Renal cortical epithelial cell (primary cell): Measurements from ENCODE around the gene PHF1. TPM values are rescaled to one million over a fixed set of nuclear protein-coding genes. Genes with fewer than 3 reads are reported as not detected.

Experiments used
- DNase-seq: peaks from one replicate; pipeline ENCODE4 v3.0.0-alpha.2; 2011; ENCODE audit warnings: low read depth
- total RNA-seq: library from RNA; depleted of rRNA; stranded (reverse); fragments of >200 nt; gene quantifications from 2 replicates; pipeline ENCODE4 v1.2.3, GENCODE V29; 2014

Gene PHF1
- total RNA-seq, 1 donor from 2014 or later: 16.7 TPM

DNA sequence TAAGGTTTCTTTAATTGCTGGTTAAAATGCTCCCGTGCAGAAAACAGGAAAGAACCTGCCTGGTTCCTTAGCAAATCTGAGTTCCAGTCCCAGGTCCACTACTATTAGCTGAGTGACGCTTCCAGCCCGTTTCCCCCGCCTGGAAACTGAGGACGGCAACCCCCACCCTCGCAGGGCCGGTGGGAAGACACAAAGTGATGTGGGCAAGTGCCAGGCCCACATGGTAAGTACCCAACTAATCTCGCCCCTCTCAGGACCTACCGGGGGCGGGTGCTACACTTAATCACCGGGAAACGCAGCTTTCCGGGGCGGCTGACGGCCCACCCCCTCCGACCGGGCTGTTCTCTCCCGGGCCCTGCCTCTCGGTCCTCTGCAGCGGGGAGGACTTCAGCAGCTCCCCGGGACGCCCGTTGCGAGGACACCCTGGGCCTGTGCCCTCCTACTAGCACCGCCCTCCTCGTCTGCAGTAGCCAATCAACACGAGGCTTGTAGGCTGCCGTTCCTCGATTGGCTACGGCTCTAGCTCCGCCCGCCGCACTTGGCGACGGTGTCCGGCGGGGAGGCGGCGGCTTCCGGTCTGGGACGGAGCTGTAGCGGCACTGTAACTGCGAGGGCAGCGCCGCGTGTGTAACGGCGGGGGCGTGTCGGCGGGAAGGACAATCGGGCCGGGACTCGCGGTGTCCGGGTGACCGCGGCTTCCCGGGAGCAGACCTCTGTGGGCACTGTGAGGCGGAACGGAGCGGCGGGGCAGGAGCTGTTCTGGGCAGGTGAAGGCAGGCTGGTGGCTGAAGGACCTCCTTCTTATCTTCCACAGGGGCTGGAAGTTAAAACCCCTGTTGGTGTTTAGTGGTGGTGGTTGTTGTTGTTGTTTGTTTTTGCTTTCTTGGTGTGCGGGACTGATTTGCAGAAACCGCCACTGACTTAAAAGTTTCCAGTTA, 43.5 kb downstream of the PHF1 start, which contains the start of gene ZBTB9:
Gene ZBTB9, plus strand, starts transcription at position 568 of the 938 bp plus-strand sequence. CDS start 525 bp downstream, outside the sequence.
- DNase-seq: peak; percentile 91

GRCh38 chr6:33455051-33455450, 44.2 kb downstream of the PHF1 start:
- no peak for DNase-seq

GRCh38 chr6:33456156-33456555, 45.3 kb downstream of the PHF1 start:
- no peak for DNase-seq

GRCh38 chr6:33458676-33459075, 47.9 kb downstream of the PHF1 start:
- DNase-seq: no peak

DNA sequence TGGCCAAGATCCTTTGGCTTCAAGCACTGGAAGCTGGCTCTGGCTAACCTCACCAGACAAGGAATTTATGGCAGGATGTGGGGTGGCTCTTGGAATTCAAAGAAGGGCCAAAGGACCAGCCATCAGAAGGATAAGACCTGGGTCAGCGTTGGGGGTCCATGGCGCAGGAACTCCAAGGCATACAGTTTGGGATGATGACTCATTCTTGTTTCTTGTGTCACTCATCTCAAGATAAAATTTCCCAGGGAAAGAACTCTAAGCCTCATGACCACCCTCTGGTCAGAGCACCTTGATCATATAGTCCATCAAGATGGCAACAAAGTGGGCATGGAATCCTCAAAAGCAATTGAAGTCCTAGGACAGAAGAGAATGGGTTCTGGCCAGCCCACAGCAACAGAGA, 48.4 kb downstream of the PHF1 start:
- DNase-seq: no peak

Other genes starting within 250 kb of the PHF1 start
- gene COL11A2, start 218.5 kb upstream of the PHF1 start, total RNA-seq: 0.17 and 0.20 TPM in 2 replicates
- gene RXRB, start 210.3 kb upstream of the PHF1 start, total RNA-seq: 16.8 and 28.0 TPM in 2 replicates
- 108 and 119 TPM in 2 replicates for gene SLC39A7, start 210.1 kb upstream of the PHF1 start, total RNA-seq
- 11.2 and 26.0 TPM in 2 replicates for gene HSD17B8, start 206.4 kb upstream of the PHF1 start, total RNA-seq
- gene RING1, start 202.5 kb upstream of the PHF1 start, total RNA-seq: 18.4 and 28.0 TPM in 2 replicates
- 27.8 and 40.4 TPM in 2 replicates for gene VPS52, start 139.1 kb upstream of the PHF1 start, total RNA-seq
- gene RPS18, start 138.9 kb upstream of the PHF1 start, total RNA-seq: 1,432 and 3,352 TPM in 2 replicates
- gene B3GALT4, start 133.9 kb upstream of the PHF1 start, total RNA-seq: 2.7 and 5.9 TPM in 2 replicates
- 54.6 and 106 TPM in 2 replicates for gene WDR46, start 121.8 kb upstream of the PHF1 start, total RNA-seq
- gene PFDN6, start 121.4 kb upstream of the PHF1 start, total RNA-seq: 30.7 and 41.5 TPM in 2 replicates
- gene RGL2, start 112.1 kb upstream of the PHF1 start, total RNA-seq: 34.5 and 34.9 TPM in 2 replicates
- 114 and 147 TPM in 2 replicates for gene TAPBP, start 96.9 kb upstream of the PHF1 start, total RNA-seq
- gene ZBTB22, start 93.3 kb upstream of the PHF1 start, total RNA-seq: 16.0 and 24.1 TPM in 2 replicates
- gene DAXX, start 88.1 kb upstream of the PHF1 start, total RNA-seq: 39.2 and 88.8 TPM in 2 replicates
- gene KIFC1, start 19.2 kb upstream of the PHF1 start, total RNA-seq: 0.70 and 10.9 TPM in 2 replicates
- gene CUTA, start 7.1 kb downstream of the PHF1 start, total RNA-seq: 74.7 and 90.5 TPM in 2 replicates
- gene SYNGAP1, start 9.1 kb downstream of the PHF1 start, total RNA-seq: 1.0 and 5.9 TPM in 2 replicates
- 4.7 and 9.7 TPM in 2 replicates for gene ZBTB9, start 43.6 kb downstream of the PHF1 start, total RNA-seq
- 33.0 and 59.2 TPM in 2 replicates for gene BAK1, start 169.3 kb downstream of the PHF1 start, total RNA-seq
- gene ITPR3, start 210.3 kb downstream of the PHF1 start, total RNA-seq: 76.9 and 173 TPM in 2 replicates